Sigmoid colon (tissue), 4 donors: Measurements from ENCODE around the gene GPC1.

Experiments used
- CTCF ChIP-seq, 4 experiments: fragments of 450-650 bp in 3 of 4; fragments of 200-600 bp in 1 of 4; IDR thresholded peaks; one replicate each; pipeline ENCODE4 v1.5.1; 2016 to 2019; ENCODE audit warnings: antibody characterized with exemption in 4 of 4, mild to moderate bottlenecking in 3 of 4, moderate library complexity in 2 of 4
- POLR2A ChIP-seq, 2 donors: fragments of 450-650 bp; IDR thresholded peaks; one replicate each; pipeline ENCODE4 v1.6.1; 2016; ENCODE audit warnings: antibody characterized with exemption in 2 of 2, mild to moderate bottlenecking in 2 of 2, moderate library complexity in 2 of 2
- POLR2AphosphoS5 ChIP-seq, 4 donors: sonication (generic); formaldehyde crosslinking; IDR thresholded peaks; one replicate each; pipeline ENCODE4 v1.6.1; 2017; ENCODE audit warnings: antibody characterized with exemption in 4 of 4

GRCh38 chr2:240440251-240440650, 4.8 kb downstream of the GPC1 start:
- no peak for TF ChIP-seq POLR2A (IDR thresholded peaks at IDR 0.05)
- TF ChIP-seq CTCF (IDR thresholded peaks at IDR 0.05) = no peak
- TF ChIP-seq POLR2AphosphoS5 (IDR thresholded peaks at IDR 0.05) = no peak
